Measurements from ENCODE around the gene RPL15. TPM values are rescaled to one million over a fixed set of nuclear protein-coding genes. Genes with fewer than 3 reads are reported as not detected.

The RPL15 gene
- total and polyA plus RNA-seq, 7 donors: 1,530 to 5,073 (median 3,091) TPM

DNA sequence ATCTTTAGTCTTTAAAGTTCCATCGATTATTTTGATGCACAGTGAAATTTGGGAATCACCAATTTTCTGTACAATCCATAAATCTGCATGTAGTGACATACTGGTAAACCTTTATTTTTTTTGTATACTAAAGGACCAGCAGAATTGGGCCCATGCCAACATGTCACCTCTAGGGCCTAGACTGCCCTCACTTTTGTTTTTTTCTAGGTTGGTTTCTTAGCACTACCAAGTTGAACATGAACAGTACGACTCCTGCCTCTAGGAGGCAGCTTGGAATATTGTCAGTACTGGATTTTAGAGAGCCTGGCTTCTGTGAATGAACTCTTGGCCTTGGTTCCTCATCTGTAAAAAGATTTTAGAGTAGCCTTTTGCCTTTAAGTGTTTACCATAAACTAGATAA, 32.5 kb upstream of the RPL15 start:
- Histone ChIP-seq H3K4me1 (peaks cover 0 to 18% (median 8%) of the 10 kb centered on the region in 4 donors), H3K36me3 (peaks cover 0 to 11% (median 0%) of the 10 kb centered on the region in 4 donors), H3K27ac (no peak overlapping the region), H3K9me3 (no peaks in the 10 kb centered on the region), H3K4me3 (no peak overlapping the region), H3K27me3 (no peaks in the 10 kb centered on the region)
- 85 to 92% methylated on average over 2 of the region's 2 CpGs for WGBS, 2 donors
- no peak for DNase-seq
- intact Hi-C loops (cut with DNase I): no loop called here
- no peak for TF ChIP-seq POLR2A (IDR thresholded peaks at IDR 0.05)
- TF ChIP-seq CTCF (IDR thresholded peaks at IDR 0.05): no peak
- TF ChIP-seq EP300 (IDR thresholded peaks at IDR 0.05): no peak
- no peak for TF ChIP-seq POLR2AphosphoS5 (IDR thresholded peaks at IDR 0.05)

DNA sequence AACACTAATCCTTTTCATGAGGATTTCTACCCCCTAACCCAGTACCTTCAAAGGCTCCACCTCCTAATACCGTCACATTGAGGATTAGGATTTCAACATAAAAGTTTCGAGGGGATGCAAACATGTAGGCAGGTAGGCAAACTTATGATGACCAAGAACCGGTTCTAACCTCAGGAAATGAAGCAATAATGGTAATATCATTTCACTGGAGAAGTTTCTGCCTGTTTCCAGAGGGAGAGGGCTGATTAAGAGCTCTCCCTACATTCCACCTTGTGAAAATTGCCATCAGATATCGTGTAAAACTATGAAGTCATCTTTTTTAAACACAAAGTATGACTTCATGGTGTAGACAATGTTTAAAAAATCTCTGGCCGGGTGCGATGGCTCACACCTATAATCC, 31.7 kb upstream of the RPL15 start:
- Histone ChIP-seq H3K4me1 (peaks cover 0 to 17% (median 6%) of the 10 kb centered on the region in 4 donors), H3K9me3 (no peaks in the 10 kb centered on the region), H3K27ac (no peak overlapping the region), H3K4me3 (no peak overlapping the region), H3K27me3 (no peaks in the 10 kb centered on the region), H3K36me3 (peaks cover 0 to 11% (median 2%) of the 10 kb centered on the region in 4 donors)
- DNase-seq: no peak
- intact Hi-C loops (cut with DNase I): loop anchor here (5.0 kb wide), 1 partner anchor 797 kb away; no protein-coding TSS in a partner anchor
- 92 to 93% methylated on average over 6 of the region's 6 CpGs for WGBS, 2 donors
- TF ChIP-seq POLR2A (IDR thresholded peaks at IDR 0.05) (no peak), EP300 (IDR thresholded peaks at IDR 0.05) (no peak), POLR2AphosphoS5 (IDR thresholded peaks at IDR 0.05) (no peak), CTCF (IDR thresholded peaks at IDR 0.05) (no peak)

GRCh38 chr3:23886311-23886710, 30.6 kb upstream of the RPL15 start:
- WGBS, 2 donors: 96 to 98% methylated on average over 3 of the region's 3 CpGs

GRCh38 chr3:23888617-23889228, 28.2 kb upstream of the RPL15 start:
- Histone ChIP-seq H3K9me3 (no peaks in the 10 kb centered on the region), H3K36me3 (peaks cover 0 to 19% (median 0%) of the 10 kb centered on the region in 4 donors), H3K4me3 (no peak overlapping the region), H3K27ac (no peak overlapping the region), H3K27me3 (no peaks in the 10 kb centered on the region), H3K4me1 (peaks cover 0 to 7% (median 0%) of the 10 kb centered on the region in 4 donors)
- peak in 1 of 2 donors; percentile 9 for TF ChIP-seq POLR2A (IDR thresholded peaks at IDR 0.05)
- TF ChIP-seq POLR2AphosphoS5 (IDR thresholded peaks at IDR 0.05): no peak
- peak; percentile 65 to 86 (median 76) for TF ChIP-seq CTCF (IDR thresholded peaks at IDR 0.05)
- intact Hi-C loops (cut with DNase I): loop anchor here (5.0 kb wide), 1 partner anchor 794 kb away; no protein-coding TSS in a partner anchor
- 38 to 64% methylated on average over 3 of the region's 3 CpGs for WGBS, 2 donors
- DNase-seq: no peak

More at GRCh38 chr3:23886311-23886710, 30.6 kb upstream of the RPL15 start:
- Histone ChIP-seq H3K9me3 (no peaks in the 10 kb centered on the region), H3K36me3 (peaks cover 0 to 15% (median 6%) of the 10 kb centered on the region in 4 donors), H3K4me1 (peaks cover 0 to 7% (median 0%) of the 10 kb centered on the region in 4 donors), H3K27me3 (no peaks in the 10 kb centered on the region), H3K27ac (no peak overlapping the region), H3K4me3 (no peak overlapping the region)
- TF ChIP-seq EP300 (IDR thresholded peaks at IDR 0.05) (no peak), CTCF (IDR thresholded peaks at IDR 0.05) (no peak), POLR2AphosphoS5 (IDR thresholded peaks at IDR 0.05) (no peak), POLR2A (IDR thresholded peaks at IDR 0.05) (no peak)
- intact Hi-C loops (cut with DNase I): loop anchor here (5.0 kb wide), 1 partner anchor 796 kb away; no protein-coding TSS in a partner anchor
- no peak for DNase-seq

All from sigmoid colon (tissue), 7 donors.